HG03097 (cell line): ENCODE results near the gene ZNF418.
"Not testable (repeated sequence)": the region's sequence is repeated elsewhere in the genome, so short reads cannot be mapped to it uniquely, and the experiment has no call there.

Experiments used
- ATAC-seq: cut with Tn5 transposase; IDR thresholded peaks from one replicate; pipeline ENCODE4 v1.9.1; 2021; ENCODE audit not compliant: unreplicated experiment, low FRiP score

Gene ZNF418

DNA sequence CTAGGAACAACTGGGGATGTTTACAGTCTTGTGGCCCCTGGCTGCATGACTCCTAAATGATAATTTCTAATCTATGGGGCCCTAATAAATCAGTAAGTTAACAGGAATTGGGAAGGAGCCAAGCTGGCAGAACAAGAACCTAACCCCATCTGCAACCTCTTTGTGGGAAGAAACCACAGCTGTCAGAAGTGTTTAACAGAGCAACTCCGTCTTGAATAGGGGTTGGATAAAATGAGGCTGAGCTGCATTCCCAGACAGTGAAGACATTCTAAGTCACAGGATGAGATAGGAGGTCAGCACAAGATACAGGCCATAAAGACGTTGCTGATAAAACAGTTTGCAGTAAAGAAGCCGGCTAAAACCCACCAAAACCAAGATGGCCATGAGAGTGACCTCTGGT, 44.5 kb downstream of the ZNF418 start:
- ATAC-seq: not testable (repeated sequence)

- peak; percentile 76 for ATAC-seq
Measured at GRCh38 chr19:57888560-57889231, 46.5 kb downstream of the ZNF418 start, which contains the start of gene ZNF814. Gene ZNF814 (minus strand): TSS chr19:57889037. CDS start chr19:57888802, 235 bp downstream.

GRCh38 chr19:57888107-57888559, 47.1 kb downstream of the ZNF418 start:
- no peak for ATAC-seq

DNA sequence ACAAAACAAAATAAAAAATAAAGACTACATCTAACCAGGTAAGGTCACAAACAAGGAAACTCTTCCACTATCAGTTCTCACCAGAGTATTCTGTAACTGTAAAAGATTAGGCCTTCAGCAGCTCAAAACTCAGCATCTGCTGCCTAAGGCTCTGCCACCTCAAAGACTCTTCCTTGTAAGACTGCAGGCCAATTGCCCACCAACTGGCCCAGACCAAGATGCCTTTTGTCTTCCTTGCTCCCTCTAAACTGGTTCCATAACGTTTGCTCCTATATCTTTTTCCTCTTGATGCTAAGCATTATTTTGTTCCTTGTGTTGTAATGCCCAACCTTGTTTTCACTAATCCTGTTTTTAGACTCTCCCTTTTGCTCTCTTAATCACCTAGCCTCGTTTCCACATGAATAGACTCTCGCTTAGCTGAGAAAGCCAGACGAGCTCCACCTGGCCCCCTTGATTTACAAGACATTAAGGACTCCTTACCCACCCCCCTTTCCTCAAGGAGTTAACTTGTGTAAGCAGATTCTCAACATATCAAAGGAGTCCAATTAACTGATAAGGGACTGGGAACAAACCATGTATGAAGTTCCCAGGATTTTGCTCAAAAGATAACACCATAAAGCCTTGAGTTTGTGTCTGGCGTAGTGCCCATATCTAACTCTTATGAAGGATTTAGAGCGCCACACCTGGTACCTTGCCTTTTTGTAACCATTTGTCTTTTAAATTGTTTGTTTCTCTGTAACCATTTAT, 47.8 kb downstream of the ZNF418 start:
- no peak for ATAC-seq

GRCh38 chr19:57886046-57886445, 49.2 kb downstream of the ZNF418 start:
- no peak for ATAC-seq

DNA sequence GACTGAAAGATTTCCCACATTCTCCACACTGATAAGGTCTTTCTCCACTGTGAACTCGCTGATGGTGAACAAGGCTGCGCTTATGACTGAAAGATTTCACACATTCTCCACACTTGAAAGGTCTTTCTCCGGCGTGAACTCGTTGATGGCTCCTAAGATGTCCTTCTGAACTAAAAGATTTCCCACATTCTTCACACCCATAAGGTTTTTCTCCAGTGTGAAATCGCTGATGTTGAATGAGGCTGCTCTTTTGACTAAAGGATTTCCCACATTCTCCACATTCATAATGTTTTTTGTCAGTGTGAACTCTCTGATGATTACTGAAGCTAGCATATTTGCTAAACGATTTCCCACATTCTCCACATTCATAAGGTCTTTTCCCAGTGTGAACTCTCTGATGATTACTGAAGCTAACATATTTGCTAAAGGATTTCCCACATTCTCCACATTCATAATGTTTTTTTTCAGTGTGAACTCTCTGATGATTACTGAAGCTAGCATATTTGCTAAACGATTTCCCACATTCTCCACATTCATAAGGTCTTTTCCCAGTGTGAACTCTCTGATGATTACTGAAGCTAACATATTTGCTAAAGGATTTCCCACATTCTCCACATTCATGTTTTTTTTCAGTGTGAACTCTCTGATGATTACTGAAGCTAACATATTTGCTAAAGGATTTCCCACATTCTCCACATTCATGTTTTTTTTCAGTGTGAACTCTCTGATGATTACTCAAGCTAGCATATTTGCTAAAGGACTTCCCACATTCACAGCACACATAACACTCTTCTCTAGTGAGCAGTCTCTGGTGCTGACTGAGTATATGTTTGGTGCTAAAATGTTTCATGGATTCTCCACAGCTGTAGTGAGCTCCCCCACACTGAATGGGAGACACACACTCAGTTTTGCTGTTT, 61.1 kb downstream of the ZNF418 start:
- ATAC-seq: not testable (repeated sequence)

GRCh38 chr19:57872450-57872849, 62.8 kb downstream of the ZNF418 start:
- no peak for ATAC-seq
